Activated T-helper 2 cell treated with anti-CD3 and anti-CD28 coated beads, Interferon-gamma antibody, Interleukin-2, Interleukin-4, amounts not matched to agents 10 μg/mL and 5 μg/mL and 100 μg/mL, durations not matched to agents 14 hours and 24 hours and 36 hours (primary cell): Measurements from ENCODE around the gene SLC38A6. TPM values are rescaled to one million over a fixed set of nuclear protein-coding genes. Genes with fewer than 3 reads are reported as not detected.
"Not testable (repeated sequence)": the region's sequence is repeated elsewhere in the genome, so short reads cannot be mapped to it uniquely, and the experiment has no call there.

Source experiments
- DNase-seq: peaks from one replicate; pipeline ENCODE4 v3.0.0; 2021; ENCODE audit warnings: low spot score
- H3K27ac Mint-ChIP-seq: one replicate; pipeline ENCODE4 v1.8.0; 2021; ENCODE audit warnings: mixed read lengths
- H3K27me3 Mint-ChIP-seq: one replicate; pipeline ENCODE4 v1.8.0; 2021; ENCODE audit warnings: low read depth, mixed read lengths
- H3K36me3 Mint-ChIP-seq: one replicate; pipeline ENCODE4 v1.8.0; 2021; ENCODE audit warnings: low read depth, mixed read lengths
- H3K4me1 Mint-ChIP-seq: one replicate; pipeline ENCODE4 v1.8.0; 2021; ENCODE audit warnings: low read depth, mixed read lengths
- H3K4me3 Mint-ChIP-seq: one replicate; pipeline ENCODE4 v1.8.0; 2021; ENCODE audit warnings: low read depth, mild to moderate bottlenecking, moderate library complexity, mixed read lengths
- H3K9me3 Mint-ChIP-seq: one replicate; pipeline ENCODE4 v1.8.0; 2021; ENCODE audit warnings: mixed read lengths
- intact Hi-C: fragments of 100-400 bp; cut with micrococcal nuclease; formaldehyde crosslinking; loops from one replicate; pipeline ENCODE4 v1.15.1; 2023
- total RNA-seq: library from RNA; stranded (reverse); gene quantifications from 2 replicates; pipeline ENCODE4 v1.2.3, GENCODE V29; 2022

Gene SLC38A6
- total RNA-seq, 1 donor from 2014 or later = 5.2 TPM

GRCh38 chr14:61076556-61076955 is 95.5 kb downstream of the SLC38A6 start:
- DNase-seq = no peak
- intact Hi-C loops = no loop called here
- Mint-ChIP-seq H3K4me3 (no peak overlapping the region), H3K36me3 (peaks cover 2% of the 10 kb centered on the region), H3K27ac (no peak overlapping the region), H3K27me3 (no peaks in the 10 kb centered on the region), H3K4me1 (no peaks in the 10 kb centered on the region), H3K9me3 (no peaks in the 10 kb centered on the region)

DNA sequence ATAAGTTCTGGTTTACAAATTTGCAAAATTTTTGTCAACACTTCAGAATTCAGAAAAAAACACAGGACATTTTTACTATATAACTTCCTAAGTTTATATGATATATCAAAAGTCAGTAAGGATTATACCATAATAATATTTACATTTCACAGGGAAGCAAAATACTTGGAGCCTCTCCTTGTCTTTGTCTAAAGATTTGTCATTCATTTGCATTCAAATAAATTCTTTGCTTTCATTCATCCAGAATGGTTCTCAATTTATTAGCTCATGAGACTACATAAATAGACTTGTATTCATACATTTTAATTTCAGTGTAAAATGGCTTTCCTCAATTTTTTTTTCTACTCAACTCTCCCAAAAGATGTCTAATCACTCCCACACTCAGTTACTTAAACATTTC is 96.4 kb downstream of the SLC38A6 start:
- Mint-ChIP-seq H3K27ac (no peak overlapping the region), H3K4me1 (no peaks in the 10 kb centered on the region), H3K27me3 (no peaks in the 10 kb centered on the region), H3K36me3 (peaks cover 2% of the 10 kb centered on the region), H3K4me3 (no peak overlapping the region), H3K9me3 (no peaks in the 10 kb centered on the region)
- intact Hi-C loops = no loop called here
- no peak for DNase-seq

GRCh38 chr14:61077951-61078720 is 97.1 kb downstream of the SLC38A6 start:
- no peak for DNase-seq
- no peaks in the 10 kb centered on the region for H3K27me3 Mint-ChIP-seq
- H3K4me3 Mint-ChIP-seq = no peak overlapping the region
- no peaks in the 10 kb centered on the region for H3K4me1 Mint-ChIP-seq
- H3K9me3 Mint-ChIP-seq = no peaks in the 10 kb centered on the region
- intact Hi-C loops = no loop called here
- H3K27ac Mint-ChIP-seq = no peak overlapping the region
- H3K36me3 Mint-ChIP-seq = peaks cover 2% of the 10 kb centered on the region

GRCh38 chr14:61080591-61081010 is 99.6 kb downstream of the SLC38A6 start:
- Mint-ChIP-seq H3K27me3 (no peaks in the 10 kb centered on the region), H3K9me3 (no peaks in the 10 kb centered on the region), H3K4me1 (no peaks in the 10 kb centered on the region), H3K36me3 (no peaks in the 10 kb centered on the region), H3K4me3 (no peak overlapping the region), H3K27ac (no peak overlapping the region)
- no peak for DNase-seq
- intact Hi-C loops = no loop called here

DNA sequence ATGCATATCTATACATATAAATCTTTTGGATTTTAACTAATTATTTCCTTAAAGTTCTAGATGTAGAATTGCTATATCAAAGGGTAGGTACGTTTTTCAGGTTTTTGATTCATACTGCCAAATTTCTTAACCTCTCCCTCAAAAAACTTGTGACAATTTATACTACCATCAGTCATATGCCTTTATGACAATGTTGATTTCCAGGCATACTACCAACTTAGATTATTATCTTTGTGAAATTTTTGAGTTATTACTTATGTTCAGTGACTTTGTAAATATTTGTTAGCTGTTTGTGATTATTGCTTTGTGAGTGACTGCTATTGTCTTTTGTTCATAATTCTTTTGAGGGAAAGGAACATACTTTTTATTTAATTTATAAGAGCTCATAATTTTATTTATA is 107.0 kb downstream of the SLC38A6 start:
- no peak for DNase-seq
- H3K27ac Mint-ChIP-seq = no peak overlapping the region
- intact Hi-C loops = no loop called here
- H3K4me1 Mint-ChIP-seq = no peaks in the 10 kb centered on the region
- H3K4me3 Mint-ChIP-seq = no peak overlapping the region
- H3K9me3 Mint-ChIP-seq = no peaks in the 10 kb centered on the region
- H3K36me3 Mint-ChIP-seq = no peaks in the 10 kb centered on the region
- H3K27me3 Mint-ChIP-seq = no peaks in the 10 kb centered on the region

GRCh38 chr14:61089126-61089750 is 108.2 kb downstream of the SLC38A6 start:
- Mint-ChIP-seq H3K36me3 (peaks cover 3% of the 10 kb centered on the region), H3K27me3 (no peaks in the 10 kb centered on the region), H3K4me3 (no peak overlapping the region), H3K9me3 (no peaks in the 10 kb centered on the region), H3K4me1 (no peaks in the 10 kb centered on the region), H3K27ac (no peak overlapping the region)
- DNase-seq = no peak
- intact Hi-C loops = no loop called here

DNA sequence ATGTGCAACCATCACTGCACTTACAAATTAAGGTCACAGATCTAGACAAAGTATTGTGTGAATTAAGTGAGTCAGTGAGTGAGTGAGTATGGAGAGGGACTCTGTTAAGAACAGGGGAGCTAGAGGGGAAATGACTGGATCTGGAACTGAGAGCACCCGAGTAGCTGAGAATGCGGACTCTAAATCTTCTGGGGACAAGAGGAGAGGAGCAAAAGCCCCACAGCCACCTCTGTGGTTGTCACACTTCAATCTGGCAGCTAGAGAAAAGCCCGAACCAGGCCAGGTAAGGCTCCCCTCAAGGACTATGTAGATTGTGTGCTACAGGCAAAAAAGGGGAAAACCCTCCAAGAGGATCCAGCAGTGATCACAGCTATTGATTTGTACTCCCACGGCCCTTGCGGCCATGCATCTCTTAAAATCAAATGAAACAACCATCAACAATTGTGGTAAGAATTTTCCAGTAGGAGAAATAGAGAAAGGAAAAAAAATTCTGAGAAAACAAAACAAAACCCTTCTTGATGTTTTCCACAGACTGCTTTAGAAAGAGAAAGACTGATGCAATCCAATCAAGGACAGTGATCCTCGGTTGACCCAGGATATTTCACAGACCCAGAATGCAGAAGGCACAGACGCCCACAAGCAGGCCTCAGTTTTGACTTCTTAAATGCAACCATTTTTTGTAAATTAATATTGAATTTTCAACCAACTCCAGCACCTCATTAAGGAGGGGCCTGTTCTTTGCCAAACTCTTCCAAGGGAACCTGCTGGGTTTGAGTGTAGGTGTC is 109.6 kb downstream of the SLC38A6 start:
- H3K36me3 Mint-ChIP-seq = peaks cover 3% of the 10 kb centered on the region
- no peak for DNase-seq

DNA sequence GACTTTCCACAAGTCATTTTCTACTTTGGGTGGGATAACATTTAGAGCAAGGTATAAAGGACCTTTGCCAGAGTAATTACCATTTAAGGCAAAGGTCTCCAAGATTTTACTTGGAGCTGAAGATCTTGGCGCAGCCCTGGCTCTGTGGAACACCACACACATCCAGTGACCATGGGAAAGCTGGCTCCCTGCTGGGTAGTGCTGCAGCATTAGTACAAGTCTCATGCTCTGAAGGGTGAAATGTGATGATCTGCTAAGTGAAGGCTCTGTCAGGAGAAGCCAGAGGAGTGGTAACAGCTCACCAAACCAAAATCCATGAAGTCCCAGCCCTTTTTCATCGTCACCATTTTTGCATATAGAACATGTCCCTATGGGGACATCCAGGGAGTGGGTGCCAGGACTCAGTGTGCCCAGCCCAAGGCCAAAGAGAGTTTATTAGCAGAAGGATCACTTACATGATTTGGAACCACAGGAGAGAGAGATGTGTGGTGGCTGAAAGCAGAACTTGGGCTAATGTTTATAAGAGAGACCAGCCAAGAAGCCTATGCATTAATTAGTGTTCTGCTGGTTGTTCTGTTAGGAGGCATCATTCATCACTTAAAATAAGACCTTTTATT is 110.7 kb downstream of the SLC38A6 start:
- no peak for DNase-seq
- intact Hi-C loops = no loop called here
- H3K36me3 Mint-ChIP-seq = peaks cover 3% of the 10 kb centered on the region
- no peaks in the 10 kb centered on the region for H3K4me1 Mint-ChIP-seq
- H3K27me3 Mint-ChIP-seq = no peaks in the 10 kb centered on the region
- no peak overlapping the region for H3K4me3 Mint-ChIP-seq
- H3K9me3 Mint-ChIP-seq = peaks cover under 1% of the 10 kb centered on the region
- no peak overlapping the region for H3K27ac Mint-ChIP-seq

More for the DNA sequence above, 109.6 kb downstream of the SLC38A6 start:
- peak overlapping the region; percentile 62 for H3K27ac Mint-ChIP-seq
- H3K4me3 Mint-ChIP-seq = no peak overlapping the region
- H3K4me1 Mint-ChIP-seq = no peaks in the 10 kb centered on the region
- intact Hi-C loops = no loop called here
- H3K9me3 Mint-ChIP-seq = no peaks in the 10 kb centered on the region
- H3K27me3 Mint-ChIP-seq = no peaks in the 10 kb centered on the region

- intact Hi-C loops, H3K4me3 Mint-ChIP-seq: not testable (repeated sequence)
These were observed 117.1 kb downstream of the SLC38A6 start for GRCh38 chr14:61098096-61098495.

DNA sequence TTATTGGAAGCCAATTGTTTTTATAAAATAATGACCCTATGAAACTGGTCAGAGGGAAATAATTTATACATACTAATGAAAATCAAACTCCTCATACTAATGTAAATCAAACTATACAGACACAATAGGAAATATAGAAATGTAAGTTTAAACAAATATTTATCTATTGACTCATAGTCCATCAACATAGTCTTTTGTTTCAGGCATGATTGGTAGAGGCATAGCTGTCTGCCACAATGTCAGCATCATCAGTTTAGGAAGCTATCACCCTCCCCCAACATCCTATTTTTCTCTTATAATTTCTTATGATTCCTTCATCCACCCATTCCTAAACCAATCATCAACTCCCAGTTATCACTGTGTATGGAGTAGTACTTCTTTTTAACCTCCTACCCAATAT is 117.7 kb downstream of the SLC38A6 start:
- intact Hi-C loops = no loop called here
- Mint-ChIP-seq H3K4me3 (no peak overlapping the region), H3K27ac (no peak overlapping the region)

More at GRCh38 chr14:61098096-61098495, 117.1 kb downstream of the SLC38A6 start:
- peaks cover 20% of the 10 kb centered on the region for H3K4me1 Mint-ChIP-seq
- not testable (repeated sequence) for H3K27me3 Mint-ChIP-seq, H3K27ac Mint-ChIP-seq, DNase-seq, H3K36me3 Mint-ChIP-seq
- H3K9me3 Mint-ChIP-seq = peaks cover 13% of the 10 kb centered on the region

DNA sequence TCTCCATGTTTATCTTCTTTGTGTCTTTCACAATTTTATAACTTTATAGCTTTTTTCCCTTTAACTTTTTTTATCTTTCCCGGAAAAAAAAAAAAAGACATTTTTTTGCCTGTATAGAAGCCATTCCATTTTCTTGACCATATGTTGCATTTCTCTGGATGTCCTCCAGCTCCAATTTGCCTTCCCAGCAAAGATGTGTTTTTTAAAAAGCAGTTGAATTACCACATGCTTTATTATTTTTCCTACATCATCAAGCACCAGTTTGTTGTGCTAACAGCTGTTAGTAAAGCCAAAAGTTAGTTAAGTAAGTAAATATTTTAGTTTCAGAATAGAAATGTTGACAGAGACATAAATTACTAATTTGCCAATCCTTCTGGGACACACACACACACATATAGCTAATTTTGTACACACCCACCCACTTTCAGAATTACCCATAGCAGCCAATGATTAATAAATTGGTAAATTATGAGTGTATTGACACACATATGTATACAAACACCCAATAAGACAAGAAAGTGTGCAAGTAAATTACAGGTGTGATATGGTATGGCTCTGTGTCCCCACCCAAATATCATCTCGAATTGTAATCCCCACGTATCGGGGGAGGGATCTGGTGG is 118.3 kb downstream of the SLC38A6 start:
- Mint-ChIP-seq H3K9me3 (peaks cover 13% of the 10 kb centered on the region), H3K36me3 (peaks cover 3% of the 10 kb centered on the region), H3K27ac (no peak overlapping the region), H3K27me3 (peaks cover 1% of the 10 kb centered on the region), H3K4me3 (no peak overlapping the region), H3K4me1 (peaks cover 32% of the 10 kb centered on the region)
- no peak for DNase-seq
- intact Hi-C loops = no loop called here

More for the DNA sequence above, 117.7 kb downstream of the SLC38A6 start:
- peaks cover 13% of the 10 kb centered on the region for H3K9me3 Mint-ChIP-seq
- no peak for DNase-seq
- H3K36me3 Mint-ChIP-seq = peaks cover 3% of the 10 kb centered on the region
- peaks cover 25% of the 10 kb centered on the region for H3K4me1 Mint-ChIP-seq
- H3K27me3 Mint-ChIP-seq = peaks cover 1% of the 10 kb centered on the region

GRCh38 chr14:61101803-61102548 is 120.9 kb downstream of the SLC38A6 start:
- Mint-ChIP-seq H3K4me3 (no peak overlapping the region), H3K27ac (peak overlapping the region; percentile 60), H3K36me3 (peaks cover 3% of the 10 kb centered on the region), H3K9me3 (peaks cover 18% of the 10 kb centered on the region), H3K4me1 (peaks cover 32% of the 10 kb centered on the region), H3K27me3 (no peaks in the 10 kb centered on the region)
- no peak for DNase-seq
- intact Hi-C loops = loop anchor here (2.0 to 5.0 kb wide), 4 partner anchors 67 to 345 kb away; no protein-coding TSS in a partner anchor
